Measurements from ENCODE around the gene VPS36. TPM values are rescaled to one million over a fixed set of nuclear protein-coding genes. Genes with fewer than 3 reads are reported as not detected.

The VPS36 gene
- total RNA-seq, 4 donors from 2014 or later = 59.9 to 87.8 (median 66.4) TPM

DNA sequence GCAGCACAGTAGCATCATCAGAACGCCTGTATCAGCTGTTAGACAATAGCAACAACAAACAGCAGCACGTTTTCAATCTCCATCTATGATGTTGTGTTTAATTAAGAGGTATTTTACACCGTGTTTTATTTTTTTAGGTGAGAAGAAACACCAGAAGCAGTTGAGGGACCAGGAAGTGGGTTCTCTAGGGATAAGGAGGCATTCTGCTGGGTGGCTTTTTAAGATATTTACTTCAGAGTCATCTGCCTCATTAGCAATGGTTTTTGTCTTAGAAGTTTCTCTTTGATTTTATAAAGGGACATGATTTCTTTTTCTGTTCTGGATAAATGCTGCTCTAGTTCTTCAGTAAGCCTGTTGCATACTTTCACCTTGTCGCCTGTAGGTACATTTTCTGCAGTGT lies 13.1 kb upstream of the VPS36 start:
- intact Hi-C loops (cut with DNase I) = no loop called here
- H3K4me3 ChIP-seq (replicated peaks in 1 of 3) = no peak overlapping the region
- H3K4me1 ChIP-seq = no peaks in the 10 kb centered on the region
- H3K27ac ChIP-seq = no peak overlapping the region
- H3K9me3 ChIP-seq = no peaks in the 10 kb centered on the region
- H3K36me3 ChIP-seq = no peaks in the 10 kb centered on the region
- no peak for DNase-seq
- TF ChIP-seq POLR2A (IDR thresholded peaks at IDR 0.05) = no peak
- TF ChIP-seq, protein P1, sequence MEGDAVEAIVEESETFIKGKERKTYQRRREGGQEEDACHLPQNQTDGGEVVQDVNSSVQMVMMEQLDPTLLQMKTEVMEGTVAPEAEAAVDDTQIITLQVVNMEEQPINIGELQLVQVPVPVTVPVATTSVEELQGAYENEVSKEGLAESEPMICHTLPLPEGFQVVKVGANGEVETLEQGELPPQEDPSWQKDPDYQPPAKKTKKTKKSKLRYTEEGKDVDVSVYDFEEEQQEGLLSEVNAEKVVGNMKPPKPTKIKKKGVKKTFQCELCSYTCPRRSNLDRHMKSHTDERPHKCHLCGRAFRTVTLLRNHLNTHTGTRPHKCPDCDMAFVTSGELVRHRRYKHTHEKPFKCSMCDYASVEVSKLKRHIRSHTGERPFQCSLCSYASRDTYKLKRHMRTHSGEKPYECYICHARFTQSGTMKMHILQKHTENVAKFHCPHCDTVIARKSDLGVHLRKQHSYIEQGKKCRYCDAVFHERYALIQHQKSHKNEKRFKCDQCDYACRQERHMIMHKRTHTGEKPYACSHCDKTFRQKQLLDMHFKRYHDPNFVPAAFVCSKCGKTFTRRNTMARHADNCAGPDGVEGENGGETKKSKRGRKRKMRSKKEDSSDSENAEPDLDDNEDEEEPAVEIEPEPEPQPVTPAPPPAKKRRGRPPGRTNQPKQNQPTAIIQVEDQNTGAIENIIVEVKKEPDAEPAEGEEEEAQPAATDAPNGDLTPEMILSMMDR (IDR thresholded peaks at IDR 0.05) = no peak
- no peaks in the 10 kb centered on the region for H3K27me3 ChIP-seq
- WGBS, 2 donors = 78 to 80% methylated on average over 4 of the region's 4 CpGs

DNA sequence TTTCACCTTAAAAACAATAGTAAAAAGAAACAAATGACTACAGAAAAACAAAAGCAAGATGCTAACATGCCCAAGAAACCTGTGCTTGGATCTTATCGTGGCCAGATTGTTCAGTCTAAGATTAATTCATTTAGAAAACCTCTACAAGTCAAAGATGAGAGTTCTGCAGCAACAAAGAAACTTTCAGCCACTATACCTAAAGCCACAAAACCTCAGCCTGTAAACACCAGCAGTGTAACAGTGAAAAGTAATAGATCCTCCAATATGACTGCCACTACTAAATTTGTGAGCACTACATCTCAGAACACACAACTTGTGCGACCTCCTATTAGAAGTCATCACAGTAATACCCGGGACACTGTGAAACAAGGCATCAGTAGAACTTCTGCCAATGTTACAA lies 10.8 kb upstream of the VPS36 start:
- Histone ChIP-seq H3K4me1 (peaks cover 0 to 7% of the 10 kb centered on the region in 2 donors), H3K9me3 (no peaks in the 10 kb centered on the region), H3K27ac (no peak overlapping the region), H3K36me3 (no peaks in the 10 kb centered on the region), H3K4me3 (replicated peaks in 1 of 3) (no peak overlapping the region), H3K27me3 (no peaks in the 10 kb centered on the region)
- TF ChIP-seq, protein P1 (IDR thresholded peaks at IDR 0.05) = no peak
- no peak for TF ChIP-seq POLR2A (IDR thresholded peaks at IDR 0.05)
- WGBS, 2 donors = 87% methylated on average over 3 of the region's 3 CpGs
- intact Hi-C loops (cut with DNase I) = no loop called here
- no peak for DNase-seq

DNA sequence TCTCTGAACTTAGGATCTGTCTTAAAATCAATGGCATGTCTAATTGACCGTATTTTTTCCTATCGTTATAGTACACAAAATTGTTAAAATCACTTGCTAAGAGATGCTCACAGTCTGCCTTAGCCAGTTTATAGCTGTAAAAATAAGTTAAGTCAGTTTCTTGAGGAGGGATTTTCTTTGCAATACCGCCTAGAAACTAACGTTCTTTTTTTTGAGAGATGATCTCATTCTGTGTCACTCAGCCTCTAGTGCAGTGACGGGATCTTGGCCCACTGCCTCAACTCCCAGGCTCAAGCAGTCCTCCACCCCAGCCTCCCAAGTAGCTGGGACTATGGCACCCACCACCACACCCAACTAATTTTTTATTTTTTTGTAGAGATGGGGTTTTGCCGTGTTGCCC lies 9.2 kb upstream of the VPS36 start:
- Histone ChIP-seq H3K4me1 (peaks cover 2 to 10% of the 10 kb centered on the region in 2 donors), H3K36me3 (no peaks in the 10 kb centered on the region), H3K27ac (no peak overlapping the region), H3K27me3 (no peaks in the 10 kb centered on the region), H3K4me3 (replicated peaks in 1 of 3) (no peak overlapping the region), H3K9me3 (no peaks in the 10 kb centered on the region)
- TF ChIP-seq, protein P1 (IDR thresholded peaks at IDR 0.05) = no peak
- TF ChIP-seq POLR2A (IDR thresholded peaks at IDR 0.05) = no peak
- WGBS, 2 donors = 83 to 88% methylated on average over 6 of the region's 6 CpGs
- intact Hi-C loops (cut with DNase I) = no loop called here
- no peak for DNase-seq

DNA sequence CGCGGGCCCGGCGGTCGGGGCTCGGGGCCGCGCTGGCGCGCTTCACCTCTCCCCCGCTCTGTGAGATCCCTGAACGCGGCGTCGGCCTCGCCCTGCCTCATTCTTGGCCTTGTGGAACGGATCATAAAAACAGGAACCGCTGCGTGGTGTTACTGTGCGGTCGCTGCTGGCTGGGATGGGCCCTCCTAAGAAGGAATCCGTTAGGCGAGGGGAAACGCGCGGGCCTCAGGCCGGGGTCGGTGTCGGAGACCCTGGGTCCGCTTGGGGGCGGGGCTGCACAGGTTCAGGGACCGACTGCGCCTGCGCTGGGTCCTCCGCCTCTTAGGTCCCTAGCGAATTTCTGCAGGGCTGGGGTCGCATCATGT lies 5.2 kb upstream of the VPS36 start:
- Histone ChIP-seq H3K27me3 (no peaks in the 10 kb centered on the region), H3K27ac (peak overlapping the region; percentile 19 to 82 (median 72)), H3K36me3 (no peaks in the 10 kb centered on the region), H3K9me3 (no peaks in the 10 kb centered on the region), H3K4me1 (peaks cover 5 to 15% of the 10 kb centered on the region in 2 donors), H3K4me3 (replicated peaks in 1 of 3) (peak overlapping the region; percentile 43 to 65 (median 64))
- no peak for TF ChIP-seq POLR2A (IDR thresholded peaks at IDR 0.05)
- intact Hi-C loops (cut with DNase I) = no loop called here
- WGBS, 2 donors = 0% methylated on average over 6 to 17 of the region's 37 CpGs
- DNase-seq = peak; percentile 71 to 73

DNA sequence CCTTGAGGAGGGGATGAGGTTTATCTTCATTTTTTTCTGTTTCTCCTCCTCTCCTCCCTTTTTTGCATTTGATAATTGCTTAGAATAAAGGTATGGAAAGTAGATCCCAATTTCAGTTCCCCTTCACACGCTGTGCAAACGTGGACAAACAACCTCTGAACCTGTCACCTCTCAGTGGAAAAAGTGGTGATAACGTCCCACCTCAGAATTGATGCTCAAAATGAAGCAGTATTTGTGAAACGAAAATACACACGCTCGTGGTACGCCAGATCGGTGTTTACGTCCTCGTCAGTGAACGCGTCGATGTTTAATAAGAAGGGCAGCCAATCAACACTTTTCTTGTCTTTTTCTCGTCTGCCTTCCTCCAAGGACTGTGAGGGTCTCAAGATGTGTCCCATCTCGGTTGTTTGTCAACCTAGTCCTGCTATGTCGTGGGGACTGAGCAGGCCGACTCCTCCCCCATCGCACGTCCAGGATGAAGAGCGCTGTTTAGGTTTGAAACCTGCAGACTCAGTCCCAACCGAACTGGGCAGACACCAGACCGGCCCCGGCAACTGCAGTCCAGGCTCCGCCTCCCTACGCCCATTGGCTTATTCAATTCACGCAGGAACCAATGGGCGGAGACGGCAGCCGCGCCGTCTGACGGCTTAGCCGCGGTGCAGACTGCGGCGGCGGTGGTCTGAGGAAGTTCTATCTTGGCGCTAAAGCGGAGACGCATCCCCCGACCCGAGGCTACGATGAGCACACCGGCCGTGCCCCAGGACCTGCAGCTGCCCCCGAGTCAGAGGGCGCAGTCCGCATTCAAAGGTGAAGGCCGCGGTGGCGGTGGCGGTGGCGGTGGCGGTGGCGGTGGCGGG lies 4.6 kb upstream of the VPS36 start, which contains the start of gene CKAP2:
Gene CKAP2 (plus strand): TSS at position 659 of the 857 bp plus-strand sequence. CDS start 79 bp downstream, at position 738.
- TF ChIP-seq POLR2A (IDR thresholded peaks at IDR 0.05) = peak in 1 of 2 donors; percentile 90
- TF ChIP-seq, protein P1 (IDR thresholded peaks at IDR 0.05) = peak in 1 of 6 experiments; percentile 7
- intact Hi-C loops (cut with DNase I) = no loop called here
- H3K27me3 ChIP-seq = no peaks in the 10 kb centered on the region
- DNase-seq = peak; percentile 97
- peaks cover 5 to 15% of the 10 kb centered on the region in 2 donors for H3K4me1 ChIP-seq
- 0% methylated on average over 24 to 29 of the region's 56 CpGs for WGBS, 2 donors
- no peaks in the 10 kb centered on the region for H3K36me3 ChIP-seq
- H3K4me3 ChIP-seq (replicated peaks in 1 of 3) = peak within 1 kb of the TSS; percentile 43 to 65 (median 64)
- H3K27ac ChIP-seq = peak within 1 kb of the TSS; percentile 19 to 82 (median 72)
- H3K9me3 ChIP-seq = no peaks in the 10 kb centered on the region

All from thyroid gland (tissue), 4 donors.